ENCODE results near the gene SSMEM1. TPM values are rescaled to one million over a fixed set of nuclear protein-coding genes. Genes with fewer than 3 reads are reported as not detected.

The SSMEM1 gene
- total and polyA plus RNA-seq, 9 of the 15 experiments (the other 6 are each of a cell fraction or from before 2014, with no cell fraction given), result 0.10 to 0.28 (median 0.18) TPM; not detected in 4

- TF ChIP-seq, protein P1, sequence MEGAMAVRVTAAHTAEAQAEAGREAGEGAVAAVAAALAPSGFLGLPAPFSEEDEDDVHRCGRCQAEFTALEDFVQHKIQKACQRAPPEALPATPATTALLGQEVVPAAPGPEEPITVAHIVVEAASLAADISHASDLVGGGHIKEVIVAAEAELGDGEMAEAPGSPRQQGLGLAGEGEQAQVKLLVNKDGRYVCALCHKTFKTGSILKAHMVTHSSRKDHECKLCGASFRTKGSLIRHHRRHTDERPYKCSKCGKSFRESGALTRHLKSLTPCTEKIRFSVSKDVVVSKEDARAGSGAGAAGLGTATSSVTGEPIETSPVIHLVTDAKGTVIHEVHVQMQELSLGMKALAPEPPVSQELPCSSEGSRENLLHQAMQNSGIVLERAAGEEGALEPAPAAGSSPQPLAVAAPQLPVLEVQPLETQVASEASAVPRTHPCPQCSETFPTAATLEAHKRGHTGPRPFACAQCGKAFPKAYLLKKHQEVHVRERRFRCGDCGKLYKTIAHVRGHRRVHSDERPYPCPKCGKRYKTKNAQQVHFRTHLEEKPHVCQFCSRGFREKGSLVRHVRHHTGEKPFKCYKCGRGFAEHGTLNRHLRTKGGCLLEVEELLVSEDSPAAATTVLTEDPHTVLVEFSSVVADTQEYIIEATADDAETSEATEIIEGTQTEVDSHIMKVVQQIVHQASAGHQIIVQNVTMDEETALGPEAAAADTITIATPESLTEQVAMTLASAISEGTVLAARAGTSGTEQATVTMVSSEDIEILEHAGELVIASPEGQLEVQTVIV (CRISPR knock-in tag; IDR thresholded peaks at IDR 0.05; ENCODE audit: borderline replicate concordance), result no peak
- TF ChIP-seq, protein P2, sequence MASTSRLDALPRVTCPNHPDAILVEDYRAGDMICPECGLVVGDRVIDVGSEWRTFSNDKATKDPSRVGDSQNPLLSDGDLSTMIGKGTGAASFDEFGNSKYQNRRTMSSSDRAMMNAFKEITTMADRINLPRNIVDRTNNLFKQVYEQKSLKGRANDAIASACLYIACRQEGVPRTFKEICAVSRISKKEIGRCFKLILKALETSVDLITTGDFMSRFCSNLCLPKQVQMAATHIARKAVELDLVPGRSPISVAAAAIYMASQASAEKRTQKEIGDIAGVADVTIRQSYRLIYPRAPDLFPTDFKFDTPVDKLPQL (IDR thresholded peaks at IDR 0.05; ENCODE audit: extremely low read depth, insufficient read length), result no peak
- TF ChIP-seq ZFX (CRISPR knock-in tag; IDR thresholded peaks at IDR 0.05), result no peak
- no peak for TF ChIP-seq ZNF644 (tag; IDR thresholded peaks at IDR 0.05; ENCODE audit: low read depth)
- no peak for TF ChIP-seq ZNF121 (CRISPR knock-in tag; conservative IDR thresholded peaks at IDR 0.05)
- TF ChIP-seq RBM17 (IDR thresholded peaks at IDR 0.05; ENCODE audit: borderline replicate concordance, low read depth, low read length), result no peak
- TF ChIP-seq, protein P3, sequence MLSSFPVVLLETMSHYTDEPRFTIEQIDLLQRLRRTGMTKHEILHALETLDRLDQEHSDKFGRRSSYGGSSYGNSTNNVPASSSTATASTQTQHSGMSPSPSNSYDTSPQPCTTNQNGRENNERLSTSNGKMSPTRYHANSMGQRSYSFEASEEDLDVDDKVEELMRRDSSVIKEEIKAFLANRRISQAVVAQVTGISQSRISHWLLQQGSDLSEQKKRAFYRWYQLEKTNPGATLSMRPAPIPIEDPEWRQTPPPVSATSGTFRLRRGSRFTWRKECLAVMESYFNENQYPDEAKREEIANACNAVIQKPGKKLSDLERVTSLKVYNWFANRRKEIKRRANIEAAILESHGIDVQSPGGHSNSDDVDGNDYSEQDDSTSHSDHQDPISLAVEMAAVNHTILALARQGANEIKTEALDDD (IDR thresholded peaks at IDR 0.05), result no peak
- peak; percentile 86 for TF ChIP-seq TAF9B (IDR thresholded peaks at IDR 0.05; ENCODE audit: partially characterized antibody)
- no peak for TF ChIP-seq ZNF551 (CRISPR knock-in tag; IDR thresholded peaks at IDR 0.05)
- peak; percentile 62; the same call in 1 of the 2 replicates for TF ChIP-seq GABPB1 (CRISPR knock-in tag; IDR thresholded peaks at IDR 0.05)
- TF ChIP-seq, protein P4, sequence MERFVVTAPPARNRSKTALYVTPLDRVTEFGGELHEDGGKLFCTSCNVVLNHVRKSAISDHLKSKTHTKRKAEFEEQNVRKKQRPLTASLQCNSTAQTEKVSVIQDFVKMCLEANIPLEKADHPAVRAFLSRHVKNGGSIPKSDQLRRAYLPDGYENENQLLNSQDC (CRISPR knock-in tag; IDR thresholded peaks at IDR 0.05), result no peak
- no peak for TF ChIP-seq NCOA4 (IDR thresholded peaks at IDR 0.05; ENCODE audit: partially characterized antibody)
- TF ChIP-seq ZNF75A (CRISPR knock-in tag; IDR thresholded peaks at IDR 0.05), result no peak
- TF ChIP-seq TARDBP (IDR thresholded peaks at IDR 0.05), result no peak
- TF ChIP-seq SFPQ (IDR thresholded peaks at IDR 0.05; ENCODE audit: low read depth, low read length), result no peak
- TF ChIP-seq CBX3 (IDR thresholded peaks at IDR 0.05; ENCODE audit: borderline replicate concordance in 1 of 2, low read length in 2 of 2), result peak in 1 of 2 experiments; percentile 6; a peak in 1 of 3 replicates
- no peak for TF ChIP-seq XRCC4 (IDR thresholded peaks at IDR 0.05; ENCODE audit: extremely low read depth, insufficient read depth, insufficient read length)
- TF ChIP-seq POLR2AphosphoS5 (IDR thresholded peaks at IDR 0.05; ENCODE audit: control insufficient read depth, insufficient read depth, low read depth, low read length), result no peak
- TF ChIP-seq ZNF830 (CRISPR knock-in tag; IDR thresholded peaks at IDR 0.05), result no peak
- TF ChIP-seq NFE2 (IDR thresholded peaks at IDR 0.05; ENCODE audit: low read depth), result peak; percentile 42
Observed at GRCh38 chr7:130242198-130243014, 34.7 kb downstream of the SSMEM1 start (continued).
